OCI-LY7 (cell line): ENCODE measurements around the gene CSH2.

Source experiments
- CTCF ChIP-seq: fragments of 200-600 bp; sonication (generic); conservative IDR thresholded peaks from 2 replicates; pipeline ENCODE4 v1.5.1; 2014; ENCODE audit warnings: mild to moderate bottlenecking, antibody characterized with exemption, low read length, moderate library complexity, mixed read lengths
- EZH2phosphoT487 ChIP-seq: fragments of 200-600 bp; sonication (generic); IDR thresholded peaks from 2 replicates; pipeline ENCODE4 v1.6.1; 2018; ENCODE audit warnings: low read depth, borderline replicate concordance, mild to moderate bottlenecking, mixed run types, antibody characterized with exemption, low read length, moderate library complexity, mixed read lengths

- no peak for TF ChIP-seq CTCF
- no peak for TF ChIP-seq EZH2phosphoT487
These were observed 29.4 kb downstream of the CSH2 start for GRCh38 chr17:63843910-63844677.
